Stimulated activated CD8-positive, alpha-beta memory T cell treated with anti-CD3 and anti-CD28 coated beads, Interleukin-7, amount 100 ng/mL, for 24 hours (primary cell): ENCODE measurements around the gene DOHH.
"Not testable (repeated sequence)": the region's sequence is repeated elsewhere in the genome, so short reads cannot be mapped to it uniquely, and the experiment has no call there.

Experiments used
- DNase-seq: peaks from one replicate; pipeline ENCODE4 v3.0.0-alpha.2; 2020; ENCODE audit warnings: low read depth

Gene DOHH

GRCh38 chr19:3534375-3535234 is 34.1 kb upstream of the DOHH start:
- DNase-seq = no peak

- no peak for DNase-seq
Measured at GRCh38 chr19:3533563-3534216, 33.2 kb upstream of the DOHH start.

GRCh38 chr19:3533033-3533432 is 32.6 kb upstream of the DOHH start:
- no peak for DNase-seq

- DNase-seq = no peak
Measured at GRCh38 chr19:3532154-3532786, 31.8 kb upstream of the DOHH start.

- DNase-seq = no peak
Measured at GRCh38 chr19:3531716-3532115, 31.2 kb upstream of the DOHH start.

- no peak for DNase-seq
Measured at GRCh38 chr19:3530389-3530788, 29.9 kb upstream of the DOHH start.

GRCh38 chr19:3529299-3529698 is 28.8 kb upstream of the DOHH start:
- not testable (repeated sequence) for DNase-seq

- DNase-seq = no peak
Measured at GRCh38 chr19:3528539-3529211, 28.2 kb upstream of the DOHH start.

GRCh38 chr19:3528080-3528479 is 27.6 kb upstream of the DOHH start:
- DNase-seq = no peak

GRCh38 chr19:3527238-3527910 is 26.9 kb upstream of the DOHH start:
- no peak for DNase-seq

- DNase-seq = no peak
Measured at GRCh38 chr19:3526507-3527237, 26.2 kb upstream of the DOHH start.

GRCh38 chr19:3524904-3525451 is 24.5 kb upstream of the DOHH start:
- no peak for DNase-seq

GRCh38 chr19:3524078-3524842 is 23.8 kb upstream of the DOHH start:
- DNase-seq = no peak

- DNase-seq = no peak
Measured at GRCh38 chr19:3523361-3524077, 23.0 kb upstream of the DOHH start.

GRCh38 chr19:3522421-3523360 is 22.2 kb upstream of the DOHH start:
- DNase-seq = no peak

GRCh38 chr19:3521104-3521445 is 20.6 kb upstream of the DOHH start:
- no peak for DNase-seq

- no peak for DNase-seq
Measured at GRCh38 chr19:3520166-3521103, 20.0 kb upstream of the DOHH start.
